Activated CD4-positive, alpha-beta T cell treated with anti-CD3 and anti-CD28 coated beads, Interleukin-2, amount 50 U/mL, for 4 hours (primary cell): ENCODE results near the gene DCP2.

ENCODE experiments used
- DNase-seq, 2 experiments: peaks; one replicate each; pipeline ENCODE4 v3.0.0-alpha.2; 2020

Gene DCP2

DNA sequence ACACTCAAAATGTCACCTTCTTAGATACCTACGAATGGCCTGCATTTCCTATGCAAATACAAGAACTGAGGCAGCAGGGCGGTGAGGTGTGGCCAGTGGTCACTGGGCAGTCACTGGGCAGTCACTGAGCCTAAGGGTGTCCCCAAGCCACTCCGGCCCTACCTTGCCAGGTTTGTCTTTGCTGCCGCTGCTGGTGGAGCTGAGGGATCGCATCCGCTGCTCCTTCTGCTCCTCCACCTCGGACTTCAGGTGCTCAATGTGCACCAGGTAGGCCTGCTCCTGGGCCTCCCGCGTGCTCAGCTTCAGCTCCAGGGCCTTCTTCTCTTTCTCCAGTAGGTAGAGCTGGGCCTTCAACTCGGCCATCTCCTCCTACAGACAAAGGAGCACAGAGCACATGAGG, 72.3 kb downstream of the DCP2 start:
- DNase-seq = no peak

DNA sequence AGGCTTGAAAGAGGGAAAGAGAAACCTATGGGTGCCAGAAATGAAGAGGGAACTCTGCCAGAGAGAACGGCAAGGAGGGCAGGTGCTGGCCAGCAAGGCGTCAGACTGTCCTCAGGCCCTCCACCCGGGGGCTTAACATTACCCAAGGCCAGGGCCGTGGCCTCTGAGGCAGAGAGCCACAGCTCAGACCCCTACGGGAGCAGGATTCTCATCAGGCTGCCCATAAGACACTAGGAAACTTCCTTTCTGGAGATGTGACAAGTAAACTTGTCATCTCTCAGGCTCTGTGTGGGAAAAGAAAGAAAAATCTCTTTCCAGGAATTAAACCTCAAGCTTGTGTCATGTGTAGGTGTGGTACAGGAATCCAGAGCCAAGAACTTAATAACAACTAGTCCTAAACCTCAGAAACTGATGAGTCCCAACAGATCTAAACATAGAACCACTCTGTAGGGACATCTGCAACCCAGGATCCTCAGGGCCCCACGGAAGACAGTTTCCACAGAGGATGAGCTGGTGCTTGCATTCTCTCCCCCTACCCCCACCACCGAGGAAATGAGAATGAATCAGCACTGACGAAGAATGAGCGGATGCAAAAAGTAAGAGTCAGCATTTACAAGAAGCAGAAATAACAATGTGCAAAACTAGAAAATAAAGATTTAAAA, 74.3 kb downstream of the DCP2 start:
- no peak for DNase-seq

DNA sequence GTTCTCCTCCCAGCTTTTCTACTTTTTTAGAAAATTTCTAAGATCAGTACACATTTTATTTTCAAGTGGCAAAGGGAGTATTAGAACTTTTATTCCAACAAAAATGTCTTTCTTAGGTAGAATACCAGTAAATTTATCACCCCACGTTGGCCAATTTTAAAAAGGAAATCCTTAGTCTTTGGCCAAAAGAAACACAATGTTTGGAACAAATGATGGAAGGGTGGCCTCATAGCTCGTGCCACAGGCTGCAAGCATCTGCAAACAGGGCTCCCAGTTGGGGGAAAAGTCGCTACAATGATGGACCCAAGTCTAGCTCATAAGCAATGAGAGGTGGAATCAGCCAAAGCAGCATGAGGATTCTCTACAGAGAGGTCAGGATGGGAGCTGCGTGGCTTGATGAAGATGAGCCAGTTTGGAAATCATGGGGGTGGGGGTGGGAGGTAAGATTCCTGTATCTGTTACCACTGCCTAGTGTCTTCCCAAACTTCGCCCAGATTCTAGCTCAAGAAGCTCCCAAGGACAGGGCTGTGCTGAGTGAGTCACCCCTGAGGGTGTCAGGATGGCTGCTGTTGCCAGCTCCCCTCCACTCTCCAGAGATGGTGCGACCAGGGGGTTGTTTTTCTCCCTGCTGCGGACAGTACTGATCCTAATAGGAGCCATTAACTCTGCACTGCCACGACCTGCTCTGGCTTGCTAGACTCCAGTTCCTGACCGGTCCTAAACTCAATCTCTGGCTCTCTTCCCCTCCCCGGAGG, 75.6 kb downstream of the DCP2 start:
- DNase-seq = no peak

DNA sequence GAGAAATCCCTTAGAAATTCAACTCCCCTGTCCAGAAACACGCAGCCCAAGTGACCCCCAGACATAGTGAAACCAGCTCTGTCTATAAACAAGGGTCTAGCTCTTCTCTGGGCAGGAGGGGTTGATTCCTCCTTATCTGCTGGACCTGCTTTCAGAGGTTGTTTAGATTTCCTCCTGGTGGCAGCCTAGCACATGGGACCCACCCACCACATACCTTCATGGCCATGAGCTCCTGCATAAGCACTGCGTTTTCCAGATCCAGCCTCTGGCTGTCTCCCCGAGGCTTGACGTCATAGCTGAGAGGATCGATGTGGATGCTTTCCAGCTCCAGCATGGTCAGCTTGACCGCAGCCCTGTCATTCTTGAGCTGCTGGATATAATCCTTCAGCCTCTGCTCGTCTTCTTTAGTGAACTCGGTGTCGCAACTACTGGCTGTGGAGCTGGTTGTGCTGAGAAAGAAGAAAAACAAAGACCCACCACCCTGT, 77.0 kb downstream of the DCP2 start:
- no peak for DNase-seq

DNA sequence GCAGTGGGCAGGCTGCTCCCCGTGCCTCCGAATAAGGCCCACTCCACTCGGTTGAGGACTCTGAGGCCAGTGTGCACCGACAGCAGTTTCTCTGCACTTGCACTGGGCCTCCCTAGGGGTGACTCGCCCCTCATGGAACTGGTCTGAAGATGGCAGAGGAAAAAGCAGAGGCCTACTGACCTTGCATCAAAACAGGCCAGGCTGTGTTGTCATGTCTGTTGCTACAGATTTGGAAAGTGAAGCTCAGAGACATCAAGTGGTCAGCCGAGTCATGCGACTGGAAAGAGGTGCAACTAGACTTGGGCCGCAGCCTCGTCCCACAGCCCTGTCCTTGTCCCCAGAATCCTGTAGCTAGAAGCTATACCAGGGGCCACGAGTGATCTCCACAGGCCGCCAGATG, 78.3 kb downstream of the DCP2 start:
- no peak for DNase-seq

DNA sequence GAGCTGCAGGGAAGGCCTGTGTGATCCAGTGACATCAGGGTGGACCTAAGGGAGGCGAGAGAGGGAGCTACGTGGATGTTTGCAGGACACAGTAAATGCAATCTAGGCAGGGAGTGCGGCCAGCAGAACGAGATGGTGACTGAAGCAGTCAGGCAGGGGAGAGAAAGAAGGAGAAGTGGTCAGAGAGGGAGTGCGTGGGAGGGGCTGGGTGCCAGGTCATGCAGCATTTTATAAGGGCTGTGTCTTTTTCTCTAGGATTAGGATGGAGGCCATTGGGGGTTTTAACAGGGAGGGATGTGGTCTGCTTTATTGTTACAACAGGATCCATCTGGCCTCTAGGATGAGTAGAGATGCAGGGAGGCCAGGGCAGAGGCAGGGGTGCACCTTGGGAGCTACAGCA, 80.4 kb downstream of the DCP2 start:
- no peak for DNase-seq

DNA sequence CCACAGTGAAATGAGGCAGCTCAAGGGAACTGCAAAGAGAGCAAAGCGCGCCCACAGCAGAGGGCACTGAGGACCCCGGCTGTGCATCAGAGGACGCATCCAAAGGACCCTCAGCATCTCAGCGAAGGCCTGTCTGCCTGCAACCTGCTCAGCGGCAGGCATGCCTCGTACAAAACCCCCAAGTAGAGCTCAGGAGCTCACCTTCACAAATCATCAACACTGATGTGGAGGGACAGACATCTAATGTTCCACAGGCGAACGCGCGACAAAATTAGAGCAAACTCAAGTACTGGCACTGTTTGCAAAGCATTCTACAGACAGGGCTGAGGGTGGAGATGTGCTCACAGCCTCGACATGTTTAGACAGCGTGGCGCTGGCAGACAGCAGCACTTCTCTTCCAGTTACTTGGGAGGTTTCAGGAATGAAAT, 81.0 kb downstream of the DCP2 start:
- no peak for DNase-seq

DNA sequence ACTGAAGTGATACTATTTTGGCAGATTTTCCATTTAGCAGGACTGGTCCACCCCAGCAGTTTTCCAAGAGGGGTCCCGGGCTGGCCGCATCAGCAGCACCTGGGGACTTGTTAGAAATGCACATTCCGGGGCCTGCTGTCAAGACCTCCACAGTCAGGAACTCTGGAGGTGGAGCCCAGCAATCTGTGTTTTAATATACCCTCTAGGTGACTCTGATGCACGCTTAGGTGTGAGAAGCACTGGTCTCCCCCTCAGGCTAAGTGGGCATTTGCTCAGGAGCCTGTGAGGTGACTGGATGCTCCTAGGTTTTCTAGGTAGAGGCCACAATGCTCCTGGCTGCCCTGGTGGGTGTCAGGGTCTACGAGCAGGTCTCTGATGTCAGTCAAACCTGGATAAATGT, 81.7 kb downstream of the DCP2 start:
- DNase-seq = no peak

DNA sequence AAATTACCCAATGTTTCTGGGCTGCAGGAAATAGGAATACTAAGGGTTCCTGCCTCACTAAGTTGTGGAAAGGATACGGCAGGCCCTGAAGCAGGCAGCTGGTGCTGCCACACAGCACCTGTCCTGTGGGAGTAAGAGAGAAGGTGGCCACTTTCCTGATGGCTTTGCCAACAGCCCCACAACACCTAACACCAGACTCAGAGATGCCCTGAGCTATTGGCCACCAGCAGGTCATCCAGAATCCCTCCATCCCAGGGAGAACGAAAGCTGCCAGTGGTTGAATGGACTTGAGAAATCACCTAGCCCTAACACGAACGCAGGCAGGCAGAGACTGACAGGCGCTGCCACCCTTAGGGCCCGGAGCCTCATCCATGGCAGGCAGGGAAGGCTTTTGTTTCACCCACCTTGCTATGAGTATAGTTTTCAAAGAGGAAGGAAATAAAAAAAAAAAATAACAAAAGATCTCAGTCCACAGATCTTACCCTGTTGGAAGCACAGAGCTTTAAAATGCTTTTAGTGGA, 82.2 kb downstream of the DCP2 start:
- DNase-seq = no peak

DNA sequence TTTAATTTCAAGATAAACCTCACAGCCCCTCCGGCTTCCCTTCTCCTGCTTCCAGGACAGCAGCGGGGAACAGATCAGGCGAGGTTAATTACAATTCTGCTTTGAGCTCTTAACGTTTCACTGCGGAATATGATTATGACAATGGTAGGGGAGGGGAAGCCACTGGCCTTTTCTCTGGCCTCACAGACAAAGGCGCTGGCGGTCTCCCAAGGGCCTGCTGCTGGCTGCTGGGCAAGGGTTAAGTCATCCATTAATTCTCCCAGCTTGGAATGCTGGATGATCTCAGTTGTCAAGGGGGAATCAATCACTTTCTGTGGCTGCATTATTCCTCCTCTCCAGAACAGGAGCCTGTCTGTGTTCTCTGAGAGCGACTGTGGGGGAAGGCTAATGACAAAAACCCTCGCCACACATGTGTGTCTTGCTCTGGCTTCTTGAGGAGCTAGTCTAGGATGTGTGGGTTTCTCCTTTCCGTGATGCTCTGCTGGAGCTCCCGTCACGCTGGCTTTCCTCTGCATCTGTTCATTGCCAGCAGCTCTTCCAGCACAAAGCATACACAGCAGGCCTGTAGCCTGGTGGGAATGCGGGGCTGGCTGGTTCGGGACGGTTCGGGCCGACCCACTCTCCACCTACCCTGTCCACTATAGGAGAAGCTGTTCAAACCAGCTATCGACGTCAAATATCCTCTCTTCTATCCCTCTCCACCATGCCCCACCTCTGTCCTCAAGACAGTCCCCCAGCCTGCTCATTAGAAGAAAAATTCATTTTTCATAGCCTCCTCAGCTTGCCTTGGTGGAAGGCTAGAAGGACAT, 82.8 kb downstream of the DCP2 start:
- no peak for DNase-seq

DNA sequence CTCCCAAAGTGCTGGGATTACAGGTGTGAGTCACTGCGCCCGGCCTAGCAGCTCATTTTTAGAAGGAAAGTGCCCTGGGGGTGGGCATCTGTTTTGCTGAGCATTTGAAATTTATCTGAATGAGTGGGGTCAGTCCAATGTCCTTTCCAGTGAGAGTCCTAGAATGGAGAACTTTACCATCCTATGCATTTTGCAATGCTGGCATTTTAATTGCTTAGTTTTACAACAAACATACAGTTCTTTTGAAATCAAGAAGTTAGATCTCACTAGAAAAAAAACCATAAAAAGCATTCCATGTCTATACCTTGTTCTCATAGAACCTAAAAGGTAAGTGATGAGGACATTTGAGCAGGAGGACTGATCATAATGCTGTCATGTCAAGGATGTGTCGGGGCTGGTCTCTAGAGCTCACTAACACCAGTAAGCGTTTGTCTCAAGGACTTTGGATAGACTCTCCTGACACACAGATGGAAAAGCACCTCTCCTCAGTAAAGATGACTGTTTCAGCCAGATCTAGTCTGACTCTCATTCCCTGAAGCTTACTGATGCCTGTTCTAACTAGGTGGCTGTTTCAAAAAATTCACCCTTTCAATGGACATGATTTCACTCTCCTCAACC, 83.9 kb downstream of the DCP2 start:
- no peak for DNase-seq

DNA sequence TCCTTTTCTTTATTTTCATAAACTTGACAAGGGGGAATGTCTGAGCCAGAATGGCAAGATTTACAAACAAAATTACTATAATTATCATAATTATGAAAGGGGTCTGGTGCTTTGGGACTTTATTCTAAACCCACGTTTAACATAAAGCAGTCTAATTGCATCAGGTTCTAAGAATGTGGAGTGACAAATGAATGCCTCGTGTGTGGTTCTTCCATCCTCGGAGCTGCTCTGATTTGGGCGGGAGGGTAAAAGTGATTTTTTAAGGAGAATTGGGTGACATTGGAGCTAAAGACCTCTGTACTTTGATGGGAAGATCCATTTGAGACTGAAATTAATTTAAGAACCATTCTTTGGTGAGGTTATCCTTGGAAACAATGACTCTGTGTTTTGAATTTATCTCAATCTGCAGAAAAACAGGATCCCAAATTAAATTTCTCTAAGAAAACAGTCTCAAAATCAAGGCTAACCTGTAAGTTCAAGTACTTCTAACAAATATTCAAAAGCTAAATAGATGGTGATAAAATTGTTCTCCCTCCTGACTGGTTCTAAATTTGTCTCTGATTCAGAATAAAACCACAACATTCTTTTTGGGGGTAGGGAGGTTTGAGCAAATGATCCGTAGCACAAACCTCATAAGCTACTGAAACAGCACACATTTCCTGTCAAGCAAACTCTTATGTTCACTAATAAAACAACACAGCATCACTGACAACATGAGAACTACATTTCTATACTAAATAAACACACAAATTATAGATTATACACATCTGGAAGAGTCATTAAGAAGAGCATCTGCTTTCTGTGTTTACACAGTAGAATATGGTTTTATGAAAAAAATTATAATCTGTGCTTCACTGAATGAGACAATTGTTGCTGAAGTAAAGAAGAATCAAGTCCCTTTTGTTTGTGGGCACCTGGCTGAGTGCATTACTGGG, 85.5 kb downstream of the DCP2 start:
- no peak for DNase-seq

DNA sequence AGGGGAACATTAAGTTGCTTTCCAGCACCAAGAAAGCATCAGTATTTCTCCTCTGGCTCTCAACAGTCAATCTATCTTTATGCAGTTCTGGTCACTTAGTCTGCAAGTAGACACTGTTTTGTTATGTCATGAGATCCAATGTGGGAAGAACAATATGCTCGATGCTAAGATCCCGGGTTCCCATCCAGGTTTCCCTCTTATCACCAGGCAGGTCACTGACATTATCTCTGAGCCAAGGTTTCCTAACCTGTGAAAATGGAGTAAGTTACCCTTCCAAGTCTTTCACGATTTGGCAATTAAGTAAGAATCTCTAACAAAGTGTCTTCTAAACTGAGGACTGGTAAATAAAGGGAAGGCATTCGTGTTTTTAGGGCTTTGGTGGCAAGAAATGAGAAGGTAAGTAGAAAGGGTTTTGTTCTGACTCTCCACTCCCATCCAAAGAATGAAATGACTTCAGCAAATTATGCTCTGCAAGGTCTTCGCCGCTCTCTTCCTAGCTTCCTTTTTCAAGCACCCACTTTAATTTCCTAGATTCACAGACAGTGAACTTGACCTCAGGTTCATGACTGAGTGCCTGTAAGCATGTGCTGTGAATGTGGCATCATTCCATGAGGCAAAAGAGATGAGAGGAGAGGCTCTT, 86.4 kb downstream of the DCP2 start:
- no peak for DNase-seq

DNA sequence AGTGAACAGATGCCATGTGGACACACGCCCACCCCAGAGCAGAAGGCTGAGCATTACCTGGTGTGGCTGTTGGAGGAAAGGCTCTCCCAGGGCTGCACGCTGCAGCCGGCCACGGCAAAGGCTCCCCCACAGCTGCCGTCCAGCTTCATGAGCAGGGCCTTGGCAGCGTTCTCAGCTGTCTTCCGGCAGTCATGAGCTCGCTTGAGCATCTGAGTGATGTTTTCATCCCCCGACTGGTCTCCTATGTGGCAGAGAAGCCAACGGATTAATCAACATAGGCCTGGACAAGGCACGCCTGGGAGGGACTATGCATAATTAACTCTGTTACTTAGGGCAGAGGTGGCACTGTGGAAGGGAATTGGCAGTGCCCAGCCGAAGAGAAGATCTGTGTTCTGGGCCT, 87.3 kb downstream of the DCP2 start:
- no peak for DNase-seq

DNA sequence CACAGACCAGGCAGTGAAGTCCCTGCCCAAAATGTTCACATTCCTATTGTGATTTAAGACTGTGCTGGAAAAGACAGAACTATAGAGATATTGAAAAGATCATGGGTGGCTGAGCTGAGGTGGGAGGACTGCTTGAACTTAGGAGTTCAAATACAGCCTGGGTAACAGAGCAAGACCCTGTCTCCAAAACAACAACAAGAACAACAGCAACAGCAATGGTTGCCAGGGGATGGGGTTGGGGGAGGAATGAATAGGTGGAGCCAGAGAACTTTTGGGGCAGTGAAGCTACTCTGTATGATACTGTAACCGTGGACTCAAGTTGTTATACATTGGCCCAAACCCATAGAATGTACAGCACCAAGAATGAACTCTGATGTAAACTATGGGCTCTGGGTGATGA, 88.2 kb downstream of the DCP2 start:
- DNase-seq = no peak

DNA sequence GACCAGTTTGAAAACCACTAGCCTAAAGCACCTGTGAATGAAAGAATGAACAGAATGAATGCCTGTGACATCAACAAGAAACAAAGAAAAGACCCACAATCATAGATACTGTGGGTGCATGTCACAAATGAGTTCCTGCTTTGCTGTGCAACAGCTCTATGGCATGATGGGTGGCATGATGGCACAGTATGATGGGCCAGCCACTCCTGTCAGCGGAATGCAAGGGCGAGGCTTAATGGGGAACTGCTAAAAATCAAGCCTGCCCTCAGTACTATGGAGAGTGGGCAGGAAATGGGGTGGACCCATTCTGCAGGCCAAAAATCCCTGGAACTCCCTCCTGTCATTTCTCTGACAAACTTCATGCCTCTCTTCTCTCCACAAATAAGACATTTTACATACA, 89.0 kb downstream of the DCP2 start:
- no peak for DNase-seq

DNA sequence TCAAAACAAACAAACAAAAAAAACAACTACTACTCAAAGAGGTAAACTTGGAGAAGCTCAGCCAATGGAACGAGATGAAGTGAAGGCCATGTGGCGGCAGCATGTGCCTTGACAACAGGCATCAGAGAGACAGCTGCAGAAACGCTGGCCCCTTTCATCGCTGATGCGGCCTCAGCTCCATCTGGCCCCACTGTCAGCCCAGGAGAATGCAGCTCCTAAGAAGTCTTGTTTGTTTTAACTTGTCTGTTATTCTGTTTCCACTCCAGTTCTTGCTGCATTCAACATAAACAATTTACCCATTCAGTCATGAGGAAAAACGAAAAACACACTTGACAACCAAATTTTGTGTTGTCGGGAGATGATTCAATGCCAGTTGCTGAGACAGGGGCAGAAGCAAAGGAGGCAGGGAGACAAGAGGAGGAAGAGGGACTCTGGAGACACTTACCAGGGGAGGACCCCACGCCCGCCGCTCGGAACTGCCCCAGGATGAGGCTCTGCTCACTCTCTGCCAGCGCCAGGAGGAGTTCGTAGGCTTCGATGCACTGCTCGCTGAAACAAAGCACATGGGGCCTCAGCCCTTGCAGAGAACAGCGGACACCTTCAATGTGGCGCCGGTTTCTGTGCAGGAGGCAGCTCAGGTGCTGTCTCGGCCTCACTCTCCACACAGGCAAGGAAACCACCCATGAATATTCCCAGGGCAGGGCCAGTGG, 91.2 kb downstream of the DCP2 start:
- no peak for DNase-seq

DNA sequence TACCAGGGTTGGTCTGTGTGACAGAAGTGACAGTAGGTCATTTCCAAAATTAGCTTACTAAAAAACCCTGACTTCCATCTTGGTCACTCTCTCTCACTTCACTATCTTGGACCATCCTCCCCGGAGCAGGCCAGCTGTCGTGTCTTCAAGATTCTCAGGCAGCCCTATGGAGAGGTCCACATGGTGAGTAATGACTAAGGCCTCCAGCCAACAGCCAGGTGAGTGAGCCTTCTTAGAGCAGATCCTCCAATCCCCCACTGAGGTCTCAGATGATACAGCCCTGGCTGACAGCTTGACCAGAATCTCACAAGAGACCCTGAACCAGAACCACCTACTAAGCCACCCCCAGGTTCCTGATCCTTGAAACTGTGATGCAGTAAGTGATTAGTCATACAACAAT, 92.0 kb downstream of the DCP2 start:
- DNase-seq = no peak
